HEK293 (cell line): Measurements from ENCODE around the gene NAA16.

Experiments
- CTCF ChIA-PET: fragments of 350-600 bp; formaldehyde crosslinking; extraction: SDS; loops from one replicate; lab custom pipeline; 2021; ENCODE audit warnings: antibody characterized with exemption; lab: Yijun Ruan, JAX
- POLR2A ChIA-PET: fragments of 300-600 bp; formaldehyde crosslinking; extraction: SDS; loops from one replicate; lab custom pipeline; 2020; ENCODE audit warnings: antibody characterized with exemption, inconsistent platforms; lab: Yijun Ruan, JAX
- H3K27ac ChIP-seq: fragments of 200-500 bp; sonication (Bioruptor generic); 2 replicates; pipeline ENCODE4 v1.5.1; 2014; ENCODE audit warnings: low read depth, low read length, control low read depth, inconsistent platforms; ENCODE audit errors: extremely low read depth
- H3K36me3 ChIP-seq, 2 experiments: fragments of 200-500 bp in 1 of 2; sonication (Bioruptor generic) in 1 of 2; 1 replicate in 1 of 2; 2 replicates in 1 of 2; pipeline ENCODE4 v1.5.1; 2014 to 2017; ENCODE audit warnings: inconsistent platforms in 2 of 2, low read length in 2 of 2; ENCODE audit not compliant: control insufficient read depth in 2 of 2, insufficient read depth in 1 of 2
- H3K4me1 ChIP-seq: fragments of 200-500 bp; sonication (Bioruptor generic); 2 replicates; pipeline ENCODE4 v1.5.1; 2014; ENCODE audit warnings: mild to moderate bottlenecking, low read length, inconsistent platforms; ENCODE audit not compliant: control insufficient read depth, insufficient read depth
- H3K4me3 ChIP-seq: 2 replicates; pipeline ENCODE4 v1.5.1; 2011; ENCODE audit warnings: low read depth, mild to moderate bottlenecking, control low read depth, low read length, moderate library complexity
- H3K9me3 ChIP-seq: fragments of 200-500 bp; sonication (Bioruptor generic); 2 replicates; pipeline ENCODE4 v1.5.1; 2014; ENCODE audit warnings: low read depth, low read length, inconsistent platforms; ENCODE audit not compliant: control insufficient read depth, insufficient read depth
- HOXA7 ChIP-seq: sonication (generic); formaldehyde crosslinking; IDR thresholded peaks from 2 replicates; pipeline ENCODE4 v1.8.1; 2022; ENCODE audit warnings: missing genetic modification reagents, borderline replicate concordance
- IKZF3 ChIP-seq: fragments of 450-650 bp; IDR thresholded peaks from 2 replicates; pipeline ENCODE4 v1.5.0; 2018; ENCODE audit warnings: missing biosample characterization, mild to moderate bottlenecking, missing genetic modification characterization, moderate library complexity
- MZF1 ChIP-seq: fragments of 450-650 bp; formaldehyde crosslinking; IDR thresholded peaks from 2 replicates; pipeline ENCODE4 v1.5.1; 2017; ENCODE audit warnings: missing biosample characterization, missing genetic modification characterization, borderline replicate concordance
- OSR2 ChIP-seq: fragments of 450-650 bp; formaldehyde crosslinking; IDR thresholded peaks from 2 replicates; pipeline ENCODE4 v1.5.1; 2016; ENCODE audit warnings: missing biosample characterization, missing genetic modification characterization
- TRIM28 ChIP-seq: IDR thresholded peaks from 2 replicates; pipeline ENCODE4 v1.6.1; 2011; ENCODE audit warnings: low read length, control low read depth, borderline replicate concordance
- YY1 ChIP-seq: fragments of 450-650 bp; formaldehyde crosslinking; IDR thresholded peaks from 2 replicates; pipeline ENCODE4 v1.5.1; 2018; ENCODE audit warnings: missing biosample characterization, missing genetic modification characterization
- ZNF114 ChIP-seq: fragments of 450-650 bp; formaldehyde crosslinking; IDR thresholded peaks from 2 replicates; pipeline ENCODE4 v1.5.0; 2017; ENCODE audit warnings: missing biosample characterization, missing genetic modification characterization
- ZNF155 ChIP-seq: fragments of 450-650 bp; formaldehyde crosslinking; IDR thresholded peaks from 2 replicates; pipeline ENCODE4 v1.5.1; 2016; ENCODE audit warnings: missing biosample characterization, missing genetic modification characterization
- ZNF202 ChIP-seq: fragments of 450-650 bp; formaldehyde crosslinking; IDR thresholded peaks from 2 replicates; pipeline ENCODE4 v1.5.1; 2016; ENCODE audit warnings: missing biosample characterization, missing genetic modification characterization, borderline replicate concordance
- ZNF223 ChIP-seq: fragments of 450-650 bp; formaldehyde crosslinking; IDR thresholded peaks from 2 replicates; pipeline ENCODE4 v1.5.1; 2016; ENCODE audit warnings: missing biosample characterization, missing genetic modification characterization
- ZNF302 ChIP-seq: fragments of 450-650 bp; formaldehyde crosslinking; IDR thresholded peaks from 2 replicates; pipeline ENCODE4 v1.5.1; 2016; ENCODE audit warnings: missing biosample characterization, missing genetic modification characterization, low read depth
- ZNF341 ChIP-seq: fragments of 450-650 bp; formaldehyde crosslinking; IDR thresholded peaks from 2 replicates; pipeline ENCODE4; 2016; ENCODE audit warnings: low read depth, missing biosample characterization, missing genetic modification characterization
- ZNF366 ChIP-seq: fragments of 450-650 bp; formaldehyde crosslinking; conservative IDR thresholded peaks from 2 replicates; pipeline ENCODE4 v1.5.1; 2016; ENCODE audit warnings: missing biosample characterization, missing genetic modification characterization
- ZNF548 ChIP-seq: fragments of 450-650 bp; formaldehyde crosslinking; IDR thresholded peaks from 2 replicates; pipeline ENCODE4 v1.5.1; 2016; ENCODE audit warnings: missing biosample characterization, missing genetic modification characterization
- ZNF600 ChIP-seq: fragments of 450-650 bp; formaldehyde crosslinking; IDR thresholded peaks from 2 replicates; pipeline ENCODE4 v1.5.1; 2016; ENCODE audit warnings: missing biosample characterization, missing genetic modification characterization
- TF ChIP-seq, protein P1 (sequence below): fragments of 450-650 bp; formaldehyde crosslinking; IDR thresholded peaks from 2 replicates; pipeline ENCODE4 v1.5.1; 2016; ENCODE audit warnings: missing biosample characterization, missing genetic modification characterization
- TF ChIP-seq, protein P2 (sequence below): fragments of 450-650 bp; formaldehyde crosslinking; IDR thresholded peaks from 2 replicates; pipeline ENCODE4 v1.5.1; 2017; ENCODE audit warnings: missing biosample characterization, missing genetic modification characterization
- TF ChIP-seq, protein P3 (sequence below): fragments of 450-650 bp; formaldehyde crosslinking; IDR thresholded peaks from 2 replicates; pipeline ENCODE4 v1.5.1; 2016; ENCODE audit warnings: missing biosample characterization, missing genetic modification characterization
- TF ChIP-seq, protein P4 (sequence below): fragments of 450-650 bp; formaldehyde crosslinking; IDR thresholded peaks from 2 replicates; pipeline ENCODE4 v1.5.1; 2017; ENCODE audit warnings: missing biosample characterization, missing genetic modification characterization

NAA16 gene

DNA sequence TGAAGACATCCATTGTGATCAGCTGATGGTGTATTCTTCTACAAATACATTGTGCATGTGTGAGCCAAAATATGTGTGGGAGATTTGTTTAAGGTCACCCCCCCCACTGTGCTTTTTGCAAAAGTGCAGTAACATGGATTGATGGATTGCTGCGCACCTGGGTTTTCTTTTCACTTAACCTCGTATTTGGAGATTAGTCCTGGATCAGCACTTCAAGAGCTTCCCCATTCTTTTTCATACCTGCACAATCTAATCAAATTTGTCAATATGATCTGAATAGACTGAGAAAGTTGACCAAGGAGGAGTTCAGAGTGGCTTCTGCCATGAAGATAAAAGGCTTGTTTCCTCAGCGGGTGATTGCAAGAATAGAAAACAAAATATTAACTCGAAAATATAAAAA, 23.7 kb downstream of the NAA16 start (continued):
- TF ChIP-seq, protein P1, sequence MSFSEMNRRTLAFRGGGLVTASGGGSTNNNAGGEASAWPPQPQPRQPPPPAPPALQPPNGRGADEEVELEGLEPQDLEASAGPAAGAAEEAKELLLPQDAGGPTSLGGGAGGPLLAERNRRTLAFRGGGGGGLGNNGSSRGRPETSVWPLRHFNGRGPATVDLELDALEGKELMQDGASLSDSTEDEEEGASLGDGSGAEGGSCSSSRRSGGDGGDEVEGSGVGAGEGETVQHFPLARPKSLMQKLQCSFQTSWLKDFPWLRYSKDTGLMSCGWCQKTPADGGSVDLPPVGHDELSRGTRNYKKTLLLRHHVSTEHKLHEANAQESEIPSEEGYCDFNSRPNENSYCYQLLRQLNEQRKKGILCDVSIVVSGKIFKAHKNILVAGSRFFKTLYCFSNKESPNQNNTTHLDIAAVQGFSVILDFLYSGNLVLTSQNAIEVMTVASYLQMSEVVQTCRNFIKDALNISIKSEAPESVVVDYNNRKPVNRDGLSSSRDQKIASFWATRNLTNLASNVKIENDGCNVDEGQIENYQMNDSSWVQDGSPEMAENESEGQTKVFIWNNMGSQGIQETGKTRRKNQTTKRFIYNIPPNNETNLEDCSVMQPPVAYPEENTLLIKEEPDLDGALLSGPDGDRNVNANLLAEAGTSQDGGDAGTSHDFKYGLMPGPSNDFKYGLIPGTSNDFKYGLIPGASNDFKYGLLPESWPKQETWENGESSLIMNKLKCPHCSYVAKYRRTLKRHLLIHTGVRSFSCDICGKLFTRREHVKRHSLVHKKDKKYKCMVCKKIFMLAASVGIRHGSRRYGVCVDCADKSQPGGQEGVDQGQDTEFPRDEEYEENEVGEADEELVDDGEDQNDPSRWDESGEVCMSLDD (tag by site-specific recombination): no peak
- no peak for TF ChIP-seq ZNF366 (tag by site-specific recombination)
- TF ChIP-seq ZNF548 (tag by site-specific recombination): no peak
- TF ChIP-seq MZF1 (tag by site-specific recombination): no peak
- no peak for TF ChIP-seq ZNF341
- TF ChIP-seq ZNF202 (tag by site-specific recombination): no peak
- TF ChIP-seq, protein P2, sequence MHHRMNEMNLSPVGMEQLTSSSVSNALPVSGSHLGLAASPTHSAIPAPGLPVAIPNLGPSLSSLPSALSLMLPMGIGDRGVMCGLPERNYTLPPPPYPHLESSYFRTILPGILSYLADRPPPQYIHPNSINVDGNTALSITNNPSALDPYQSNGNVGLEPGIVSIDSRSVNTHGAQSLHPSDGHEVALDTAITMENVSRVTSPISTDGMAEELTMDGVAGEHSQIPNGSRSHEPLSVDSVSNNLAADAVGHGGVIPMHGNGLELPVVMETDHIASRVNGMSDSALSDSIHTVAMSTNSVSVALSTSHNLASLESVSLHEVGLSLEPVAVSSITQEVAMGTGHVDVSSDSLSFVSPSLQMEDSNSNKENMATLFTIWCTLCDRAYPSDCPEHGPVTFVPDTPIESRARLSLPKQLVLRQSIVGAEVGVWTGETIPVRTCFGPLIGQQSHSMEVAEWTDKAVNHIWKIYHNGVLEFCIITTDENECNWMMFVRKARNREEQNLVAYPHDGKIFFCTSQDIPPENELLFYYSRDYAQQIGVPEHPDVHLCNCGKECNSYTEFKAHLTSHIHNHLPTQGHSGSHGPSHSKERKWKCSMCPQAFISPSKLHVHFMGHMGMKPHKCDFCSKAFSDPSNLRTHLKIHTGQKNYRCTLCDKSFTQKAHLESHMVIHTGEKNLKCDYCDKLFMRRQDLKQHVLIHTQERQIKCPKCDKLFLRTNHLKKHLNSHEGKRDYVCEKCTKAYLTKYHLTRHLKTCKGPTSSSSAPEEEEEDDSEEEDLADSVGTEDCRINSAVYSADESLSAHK: no peak
- TF ChIP-seq ZNF223 (tag by site-specific recombination): no peak
- TF ChIP-seq, all 188 proteins: peak for 0

DNA sequence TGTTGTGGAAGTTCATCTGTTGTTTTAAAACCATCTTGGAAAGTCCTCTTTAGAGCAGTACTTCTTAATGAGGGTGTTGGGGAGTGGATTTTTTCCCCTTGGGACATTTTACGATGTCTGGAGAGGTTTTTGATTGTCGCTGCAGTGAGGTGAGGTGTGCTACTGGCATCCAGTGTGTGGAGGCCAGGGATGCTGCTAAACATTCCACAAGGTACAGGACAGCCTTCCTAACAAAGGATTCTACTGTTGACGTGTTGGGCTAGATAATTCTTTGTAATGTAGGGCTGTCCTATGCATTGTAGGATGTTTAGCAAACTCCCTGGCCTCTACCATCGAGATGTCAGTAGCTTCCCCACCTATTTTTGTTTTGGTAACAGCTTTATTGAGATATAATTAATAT, 33.3 kb downstream of the NAA16 start:
- Histone ChIP-seq H3K36me3 (peaks cover 12 to 25% of the 10 kb centered on the region in 2 experiments), H3K4me3 (no peak overlapping the region), H3K27ac (no peak overlapping the region), H3K9me3 (no peaks in the 10 kb centered on the region)
- CTCF ChIA-PET: no interaction called here
- POLR2A ChIA-PET: no interaction called here
- TF ChIP-seq ZNF302 (tag by site-specific recombination) (no peak), HOXA7 (no peak), ZNF155 (no peak), OSR2 (tag by site-specific recombination) (0 out of 2 replicates have a peak, but pooled peaks have one; percentile 14), ZNF600 (tag by site-specific recombination) (no peak), TRIM28 (no peak), ZNF114 (no peak), IKZF3 (tag by site-specific recombination) (no peak), YY1 (no peak)
- TF ChIP-seq, protein P3, sequence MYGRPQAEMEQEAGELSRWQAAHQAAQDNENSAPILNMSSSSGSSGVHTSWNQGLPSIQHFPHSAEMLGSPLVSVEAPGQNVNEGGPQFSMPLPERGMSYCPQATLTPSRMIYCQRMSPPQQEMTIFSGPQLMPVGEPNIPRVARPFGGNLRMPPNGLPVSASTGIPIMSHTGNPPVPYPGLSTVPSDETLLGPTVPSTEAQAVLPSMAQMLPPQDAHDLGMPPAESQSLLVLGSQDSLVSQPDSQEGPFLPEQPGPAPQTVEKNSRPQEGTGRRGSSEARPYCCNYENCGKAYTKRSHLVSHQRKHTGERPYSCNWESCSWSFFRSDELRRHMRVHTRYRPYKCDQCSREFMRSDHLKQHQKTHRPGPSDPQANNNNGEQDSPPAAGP (tag by site-specific recombination): no peak
- TF ChIP-seq, protein P4, sequence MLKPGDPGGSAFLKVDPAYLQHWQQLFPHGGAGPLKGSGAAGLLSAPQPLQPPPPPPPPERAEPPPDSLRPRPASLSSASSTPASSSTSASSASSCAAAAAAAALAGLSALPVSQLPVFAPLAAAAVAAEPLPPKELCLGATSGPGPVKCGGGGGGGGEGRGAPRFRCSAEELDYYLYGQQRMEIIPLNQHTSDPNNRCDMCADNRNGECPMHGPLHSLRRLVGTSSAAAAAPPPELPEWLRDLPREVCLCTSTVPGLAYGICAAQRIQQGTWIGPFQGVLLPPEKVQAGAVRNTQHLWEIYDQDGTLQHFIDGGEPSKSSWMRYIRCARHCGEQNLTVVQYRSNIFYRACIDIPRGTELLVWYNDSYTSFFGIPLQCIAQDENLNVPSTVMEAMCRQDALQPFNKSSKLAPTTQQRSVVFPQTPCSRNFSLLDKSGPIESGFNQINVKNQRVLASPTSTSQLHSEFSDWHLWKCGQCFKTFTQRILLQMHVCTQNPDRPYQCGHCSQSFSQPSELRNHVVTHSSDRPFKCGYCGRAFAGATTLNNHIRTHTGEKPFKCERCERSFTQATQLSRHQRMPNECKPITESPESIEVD (tag by site-specific recombination): peak; percentile 4; the same call in 1 of the 2 replicates
- TF ChIP-seq, all 188 proteins: peak for 2
- H3K4me1 ChIP-seq: no peaks in the 10 kb centered on the region
